GM19463 (cell line): ENCODE results near the gene SMPD4.
"Not testable (repeated sequence)": the region's sequence is repeated elsewhere in the genome, so short reads cannot be mapped to it uniquely, and the experiment has no call there.

ENCODE experiments used
- ATAC-seq: cut with Tn5 transposase; IDR thresholded peaks from one replicate; pipeline ENCODE4 v1.9.1; 2021; ENCODE audit warnings: mild to moderate bottlenecking, moderate library complexity; ENCODE audit not compliant: unreplicated experiment

The SMPD4 gene

GRCh38 chr2:130187268-130187667, 5.9 kb upstream of the SMPD4 start:
- no peak for ATAC-seq

GRCh38 chr2:130186391-130186790, 5.0 kb upstream of the SMPD4 start:
- ATAC-seq = no peak

DNA sequence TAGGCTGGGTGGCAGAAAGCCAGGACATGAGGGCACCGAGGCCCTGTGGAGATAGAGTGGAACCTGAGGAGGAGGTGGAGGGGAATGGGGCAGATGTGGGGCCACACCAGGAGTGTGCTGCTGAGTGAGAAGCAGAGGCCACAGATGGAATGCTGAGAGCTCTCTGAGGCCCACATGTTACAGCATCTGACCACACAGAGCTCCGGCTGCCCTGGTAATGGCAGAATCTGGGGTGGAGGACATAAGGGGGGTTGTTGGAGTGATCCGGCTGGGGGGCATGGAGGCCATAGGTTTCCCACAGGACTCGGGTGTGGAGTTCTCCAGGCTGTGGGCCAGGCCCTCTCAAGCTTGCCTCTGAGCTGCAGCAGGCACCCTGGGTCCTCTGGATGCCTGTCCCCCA, 4.5 kb upstream of the SMPD4 start:
- ATAC-seq = no peak

DNA sequence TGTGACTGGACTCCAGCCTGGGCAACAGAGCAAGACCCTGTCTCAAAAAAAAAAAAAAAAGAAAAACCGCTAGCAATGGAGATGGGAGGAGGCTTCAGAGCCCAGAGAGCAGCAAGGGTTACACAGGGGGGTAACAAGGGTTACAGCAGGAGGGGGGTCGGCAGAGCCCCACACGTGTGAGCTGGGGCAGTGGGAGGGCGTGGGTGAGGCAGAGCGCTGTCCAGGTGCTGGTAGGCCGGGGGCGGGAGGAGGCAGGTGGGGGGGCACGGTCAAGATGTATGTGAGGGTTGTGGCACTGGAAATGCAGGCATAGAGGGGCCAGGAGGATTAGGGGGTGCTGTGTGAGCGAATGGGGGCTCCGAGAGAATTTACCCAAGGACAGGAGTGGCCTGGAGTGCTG, 4.0 kb upstream of the SMPD4 start:
- ATAC-seq = no peak

GRCh38 chr2:130183512-130184373, 2.3 kb upstream of the SMPD4 start:
- ATAC-seq = no peak

GRCh38 chr2:130182826-130183511, 1.6 kb upstream of the SMPD4 start:
- ATAC-seq = peak; percentile 8

GRCh38 chr2:130181880-130182682, 679 bp upstream of the SMPD4 start, which contains the start of gene MZT2B:
MZT2B (plus strand) TSS chr2:130182262; CDS start chr2:130182283, 21 bp downstream.
- ATAC-seq = peak; percentile 81

- not testable (repeated sequence) for ATAC-seq
Measured at GRCh38 chr2:130180404-130181324, 738 bp downstream of the SMPD4 start.

DNA sequence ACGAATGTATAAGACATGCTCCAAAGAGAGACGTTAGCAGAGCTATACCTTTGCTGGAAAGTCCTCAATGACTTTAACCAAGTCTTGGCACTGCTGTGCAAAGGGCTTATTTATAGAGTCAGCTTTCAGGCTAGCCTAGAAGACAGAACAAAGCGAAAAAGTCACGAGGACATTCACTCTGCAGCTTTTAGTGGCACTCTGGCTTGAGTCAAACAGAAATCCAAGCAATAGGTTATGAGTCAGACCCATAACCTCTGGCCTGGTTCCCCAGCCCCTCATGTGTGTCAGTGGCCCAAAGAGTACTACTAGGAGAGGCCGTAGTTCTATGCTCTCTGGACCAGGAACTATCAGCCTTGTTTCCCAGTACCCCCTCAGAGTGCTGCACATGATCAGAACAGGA, 6.5 kb downstream of the SMPD4 start:
- peak; percentile 62 for ATAC-seq

DNA sequence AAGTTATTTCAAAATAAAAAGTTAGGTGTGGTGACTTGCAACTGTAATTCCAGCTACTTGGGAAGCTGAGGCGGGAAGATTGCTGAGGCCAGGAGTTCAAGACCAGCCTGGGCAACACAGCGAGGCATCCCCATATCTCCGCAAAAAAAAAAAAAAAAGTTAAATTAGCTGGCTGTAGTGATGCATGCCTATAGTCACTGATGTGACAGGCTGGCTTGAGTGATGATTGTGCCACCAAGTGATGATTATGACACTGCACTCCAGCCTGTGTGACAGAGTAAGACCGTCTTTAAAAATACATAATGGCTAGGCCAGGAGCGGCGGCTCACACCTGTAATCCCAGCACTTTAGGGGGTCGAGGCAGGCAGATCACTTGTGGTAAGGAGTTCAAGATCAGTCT, 11.5 kb downstream of the SMPD4 start:
- ATAC-seq = no peak

- ATAC-seq = not testable (repeated sequence)
Measured at GRCh38 chr2:130169163-130169562, 12.2 kb downstream of the SMPD4 start.

- not testable (repeated sequence) for ATAC-seq
Measured at GRCh38 chr2:130166611-130167010, 14.8 kb downstream of the SMPD4 start.

GRCh38 chr2:130165293-130166016, 15.9 kb downstream of the SMPD4 start:
- ATAC-seq = no peak

DNA sequence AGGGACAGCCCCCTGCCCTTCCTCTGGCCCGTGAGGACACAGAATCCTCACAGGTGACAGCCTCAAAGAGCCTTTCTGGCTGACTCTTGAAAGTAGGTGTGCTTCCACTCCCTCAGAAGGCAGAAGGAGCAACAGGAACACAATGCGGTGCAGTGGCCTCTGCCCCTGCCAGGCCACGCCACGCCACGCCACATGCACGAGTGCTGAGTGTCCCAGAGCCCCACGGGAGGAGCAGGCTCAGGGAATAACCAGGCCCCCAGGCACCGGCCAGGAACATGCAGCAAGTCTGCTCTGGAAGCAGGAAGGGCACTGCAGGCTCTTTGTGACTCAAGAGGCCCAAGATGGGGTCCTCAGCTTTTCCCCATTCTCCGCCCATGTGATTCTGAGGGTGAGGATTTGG, 18.4 kb downstream of the SMPD4 start:
- ATAC-seq = no peak

- not testable (repeated sequence) for ATAC-seq
Measured at GRCh38 chr2:130162486-130162885, 18.9 kb downstream of the SMPD4 start.

DNA sequence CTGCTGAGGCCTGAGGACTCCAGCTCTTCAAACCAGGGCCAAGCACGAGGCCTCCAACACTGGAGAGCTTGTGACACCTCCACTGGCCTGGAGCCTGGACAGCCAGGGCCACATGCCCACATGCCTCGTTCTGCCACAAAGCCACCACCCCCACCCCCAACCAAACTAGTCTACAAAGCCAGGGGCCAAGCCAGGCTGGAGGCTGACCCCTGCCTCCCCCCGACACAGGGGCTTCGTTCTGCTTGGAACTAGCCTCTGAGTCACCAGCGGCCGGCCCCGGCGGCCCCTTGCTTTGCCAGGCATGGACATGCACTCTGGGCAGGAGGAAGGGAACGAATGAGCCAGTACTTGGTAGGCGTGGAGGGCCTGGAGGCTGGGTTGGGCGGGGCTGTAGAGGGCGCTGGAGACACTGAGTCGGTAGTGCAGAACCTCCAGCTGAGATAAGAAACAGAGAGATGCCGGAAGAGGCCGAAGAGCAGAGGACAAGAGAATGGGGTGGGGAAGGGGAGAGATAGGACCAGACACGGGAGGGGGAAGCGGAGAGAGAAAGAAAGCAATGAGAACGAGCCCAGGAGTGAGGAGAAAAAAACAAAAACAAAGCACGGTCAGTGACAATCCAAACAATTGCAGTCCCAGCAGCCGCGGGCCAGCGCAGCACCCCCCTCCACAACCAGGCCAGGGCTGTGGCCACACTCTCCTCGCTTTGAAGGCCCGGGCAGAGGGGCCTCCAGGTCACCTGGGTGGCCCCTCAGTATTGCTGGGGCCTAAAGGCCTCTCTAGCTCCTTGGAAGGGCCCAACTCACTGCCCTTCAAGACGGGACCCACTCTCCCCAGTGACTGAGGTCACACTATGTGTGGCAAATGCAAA, 20.3 kb downstream of the SMPD4 start:
- ATAC-seq = not testable (repeated sequence)

GRCh38 chr2:130160131-130160530, 21.3 kb downstream of the SMPD4 start:
- ATAC-seq = no peak

GRCh38 chr2:130159376-130159775, 22.0 kb downstream of the SMPD4 start:
- not testable (repeated sequence) for ATAC-seq

GRCh38 chr2:130158631-130159030, 22.8 kb downstream of the SMPD4 start:
- ATAC-seq = no peak
